Superior temporal gyrus (tissue), 1 donor: ENCODE results near the gene LMAN1L.

Source experiments
- DNase-seq: peaks from one replicate; pipeline ENCODE4 v3.0.0-alpha.2; 2016; ENCODE audit errors: extremely low spot score

LMAN1L gene

DNA sequence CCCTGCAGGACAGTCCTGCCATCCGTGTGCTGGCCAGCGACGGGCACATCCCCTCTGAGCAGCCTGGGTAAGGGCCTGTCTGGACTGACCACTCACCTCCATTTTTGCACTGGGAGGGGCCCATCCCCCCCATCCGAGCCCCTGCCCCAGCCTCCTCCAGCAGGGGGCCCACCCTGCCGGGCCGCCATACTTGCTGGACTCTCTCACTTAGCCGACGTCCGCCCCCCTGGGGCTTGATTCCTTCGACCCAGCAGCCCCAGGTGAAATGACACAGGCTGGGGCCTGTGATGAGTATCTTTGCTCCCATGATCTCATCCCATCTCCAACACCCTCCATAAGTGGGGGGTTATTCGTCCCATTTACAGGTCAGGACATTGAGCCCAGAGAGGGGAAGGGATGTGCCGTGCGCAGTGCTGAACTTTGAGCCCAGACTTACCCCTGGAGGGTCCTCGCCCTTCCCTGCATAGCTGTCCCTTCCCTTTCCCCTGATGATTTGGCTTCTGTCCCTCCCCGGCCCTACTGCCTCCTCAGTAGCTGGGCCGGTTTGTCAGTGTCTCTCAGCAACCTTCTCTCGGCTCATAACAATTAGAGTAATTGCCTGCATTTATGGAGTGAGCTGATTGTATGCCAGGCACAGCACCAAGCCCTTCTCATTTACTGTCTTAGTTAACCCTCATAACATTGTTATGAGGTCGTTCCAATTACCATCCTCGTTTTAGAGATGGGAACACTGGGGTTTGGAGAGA, 4.2 kb downstream of the LMAN1L start:
- DNase-seq, result no peak

DNA sequence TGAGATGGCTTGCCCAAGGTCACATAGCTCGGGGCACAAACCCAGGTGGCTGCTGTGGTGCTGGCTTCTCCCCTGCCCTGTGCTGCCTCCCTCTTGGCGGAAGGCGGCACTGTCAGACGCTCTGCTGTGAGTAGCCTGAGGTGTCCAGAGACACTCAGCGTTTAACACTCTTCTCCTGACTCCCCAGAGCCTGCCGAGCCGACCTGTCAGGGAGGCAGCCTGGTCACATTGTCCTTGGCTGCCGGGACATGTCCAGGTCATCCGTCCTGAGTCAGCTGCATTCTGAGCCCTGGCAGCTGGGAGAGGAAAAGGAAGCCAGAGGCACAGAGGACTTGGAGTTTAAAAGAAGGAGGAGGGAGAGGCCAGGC, 4.7 kb downstream of the LMAN1L start:
- DNase-seq, result no peak

DNA sequence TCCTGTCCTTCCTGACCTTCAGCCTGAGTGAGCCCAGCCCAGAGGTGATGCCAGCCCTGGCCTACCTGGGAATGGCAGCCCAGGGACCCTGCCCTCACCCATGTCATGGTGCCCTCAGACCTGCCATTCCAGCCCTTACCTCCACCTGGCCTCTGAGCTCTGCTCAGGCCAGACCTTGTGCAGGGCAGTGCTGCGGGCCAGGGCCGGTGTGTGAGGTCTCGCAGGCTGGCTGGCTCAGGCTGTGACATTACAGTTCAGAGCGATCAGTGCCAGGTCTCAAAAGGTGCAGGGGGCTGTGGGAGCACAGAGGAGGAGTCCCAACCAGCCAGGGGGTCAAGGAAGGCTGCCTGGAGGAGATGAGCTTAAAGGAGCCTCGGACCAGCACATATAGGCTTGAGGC, 7.4 kb downstream of the LMAN1L start:
- no peak for DNase-seq

DNA sequence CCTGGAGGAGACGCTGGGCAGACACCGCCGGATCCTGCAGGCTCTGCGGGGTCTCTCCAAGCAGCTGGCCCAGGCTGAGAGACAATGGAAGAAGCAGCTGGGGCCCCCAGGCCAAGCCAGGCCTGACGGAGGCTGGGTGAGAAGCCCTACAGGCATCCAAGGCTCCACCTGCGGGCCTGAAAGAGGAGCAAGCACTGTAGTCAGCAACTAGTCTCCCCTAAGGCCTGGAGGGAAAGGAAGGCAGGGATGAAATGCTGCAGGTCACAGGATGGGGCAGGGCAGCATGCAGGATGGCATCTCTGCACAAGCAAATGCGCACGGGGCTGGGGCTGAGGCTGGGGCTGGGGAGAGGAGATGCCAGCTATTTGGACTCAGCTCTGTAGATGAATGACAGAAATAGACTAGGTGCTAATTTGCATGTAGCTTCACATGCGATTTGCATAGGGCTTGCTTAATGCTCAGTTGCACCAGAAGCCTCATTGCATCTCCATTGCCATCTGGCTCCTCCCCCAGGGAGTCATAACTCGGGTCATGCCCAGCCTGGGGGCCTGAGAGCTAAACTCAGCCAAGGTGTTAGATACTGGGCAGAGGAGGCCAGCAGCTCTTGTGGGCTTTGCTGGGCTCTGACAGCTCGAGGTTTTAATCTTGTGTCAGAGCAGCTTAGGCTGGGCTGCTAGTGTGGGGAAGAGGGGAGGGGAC, 8.6 kb downstream of the LMAN1L start:
- DNase-seq, result no peak

DNA sequence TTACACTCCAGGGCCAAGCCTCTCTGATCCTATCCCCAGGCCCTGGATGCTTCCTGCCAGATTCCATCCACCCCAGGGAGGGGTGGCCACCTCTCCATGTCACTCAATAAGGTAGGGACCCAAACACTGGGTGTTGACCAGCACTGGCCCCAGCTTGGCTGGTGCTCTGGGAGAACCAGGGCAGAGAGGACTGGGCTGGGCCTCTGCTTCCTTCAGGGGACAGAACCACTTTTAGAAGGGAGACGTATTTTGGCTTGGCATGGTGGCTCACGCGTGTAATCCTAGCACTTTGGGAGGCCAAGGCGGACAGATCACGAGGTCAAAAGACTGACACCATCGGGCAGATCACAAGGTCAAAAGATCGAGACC, 9.1 kb downstream of the LMAN1L start:
- DNase-seq, result no peak

DNA sequence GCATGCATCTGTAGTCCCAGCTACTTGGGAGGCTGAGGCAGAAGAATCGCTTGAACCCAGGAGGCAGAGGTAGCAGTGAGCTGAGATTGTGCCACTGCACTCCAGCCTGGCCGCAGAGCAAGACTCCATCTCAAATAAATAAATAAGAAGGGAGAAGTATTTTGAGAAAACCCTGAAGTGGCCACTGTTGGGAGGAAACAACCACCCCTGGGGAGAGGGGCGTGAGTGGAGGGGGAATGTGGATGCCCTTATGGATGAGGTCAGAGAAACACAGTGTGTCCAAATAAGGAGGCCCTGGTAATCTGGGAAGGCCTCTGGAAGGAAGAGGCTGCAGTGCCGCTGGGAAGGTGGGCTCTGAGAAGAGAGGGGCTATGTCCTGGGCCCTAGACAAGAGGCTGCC, 9.6 kb downstream of the LMAN1L start:
- DNase-seq, result no peak

DNA sequence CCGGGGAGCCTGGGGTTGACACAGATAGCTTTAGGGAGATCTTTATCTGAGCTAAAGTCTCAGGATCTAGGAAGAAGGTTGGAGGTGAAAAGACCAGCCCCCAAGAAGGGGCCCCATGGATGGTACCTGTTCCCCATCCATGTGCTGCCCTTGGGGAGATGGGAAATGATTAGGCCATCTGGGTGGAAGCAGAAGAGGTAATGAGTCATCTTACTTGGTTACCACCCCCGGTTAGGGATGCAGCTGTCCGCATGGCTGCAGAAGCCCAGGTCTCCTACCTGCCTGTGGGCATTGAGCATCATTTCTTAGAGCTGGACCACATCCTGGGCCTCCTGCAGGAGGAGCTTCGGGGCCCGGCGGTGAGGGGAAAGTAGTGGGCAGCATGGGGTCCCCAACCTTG, 10.7 kb downstream of the LMAN1L start:
- no peak for DNase-seq

DNA sequence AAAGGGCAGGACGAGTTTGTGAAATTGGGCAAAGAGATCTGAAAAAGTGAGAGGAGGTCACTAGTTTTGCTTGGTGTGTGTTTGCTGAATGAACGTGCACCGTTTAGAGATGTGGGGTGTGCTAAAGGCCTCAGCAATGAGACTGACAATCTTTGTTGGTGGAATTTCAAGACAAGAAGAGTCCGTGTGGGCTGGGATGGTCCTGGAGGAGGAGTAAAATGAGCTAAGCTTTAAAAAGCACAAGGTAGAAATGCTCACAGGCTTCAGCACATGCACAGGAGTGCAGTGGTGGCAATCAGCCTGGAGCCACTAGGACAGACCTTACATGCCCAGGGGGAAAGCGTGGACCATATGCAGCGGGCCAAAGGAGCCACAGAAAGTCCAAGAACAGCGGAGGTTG, 12.3 kb downstream of the LMAN1L start:
- DNase-seq, result no peak

DNA sequence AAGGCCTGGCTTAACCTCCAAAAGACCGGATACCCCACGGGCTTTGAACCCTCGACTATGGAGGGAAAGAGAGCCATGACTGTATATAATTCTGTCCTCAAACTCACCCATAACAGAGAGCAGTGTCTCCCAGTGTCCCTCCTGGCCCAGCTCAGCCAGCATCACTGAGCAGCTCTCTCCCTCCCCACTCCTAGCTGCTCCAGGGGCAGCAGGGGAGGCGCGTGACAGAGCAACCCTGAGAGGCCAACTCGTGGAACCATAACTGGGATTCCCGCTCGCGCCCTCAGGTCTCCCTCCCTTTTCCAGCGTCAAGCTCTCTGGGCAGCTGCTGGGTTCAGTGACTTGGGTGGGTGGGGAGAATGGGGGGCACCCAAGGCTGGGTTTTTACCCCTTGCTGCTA, 13.2 kb downstream of the LMAN1L start:
- no peak for DNase-seq

DNA sequence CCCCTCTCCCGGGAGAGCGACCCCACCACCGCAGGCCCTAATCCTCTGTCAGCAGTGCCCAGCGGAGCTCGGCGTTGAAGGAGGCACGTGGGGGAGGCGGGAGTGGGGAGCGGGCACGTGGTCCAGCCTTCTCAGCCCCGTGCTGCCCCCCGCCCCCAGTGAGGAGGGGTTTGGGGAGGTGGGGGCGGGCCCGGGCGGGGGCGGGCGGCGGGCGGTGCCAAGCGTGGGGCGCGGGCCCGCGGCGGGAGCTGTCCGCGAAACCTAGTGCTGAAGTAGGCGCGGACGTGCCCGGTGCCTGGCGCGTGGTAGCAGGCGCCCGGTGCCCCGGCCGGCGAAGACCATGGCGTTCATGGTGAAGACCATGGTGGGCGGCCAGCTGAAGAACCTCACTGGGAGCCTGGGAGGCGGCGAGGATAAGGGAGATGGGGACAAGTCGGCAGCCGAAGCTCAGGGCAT, 13.8 kb downstream of the LMAN1L start, which contains the start of gene CPLX3:
Gene CPLX3, plus strand, starts transcription at position 264 of the 456 bp plus-strand sequence. Its CDS starts 77 bp downstream, at position 341.
- no peak for DNase-seq

DNA sequence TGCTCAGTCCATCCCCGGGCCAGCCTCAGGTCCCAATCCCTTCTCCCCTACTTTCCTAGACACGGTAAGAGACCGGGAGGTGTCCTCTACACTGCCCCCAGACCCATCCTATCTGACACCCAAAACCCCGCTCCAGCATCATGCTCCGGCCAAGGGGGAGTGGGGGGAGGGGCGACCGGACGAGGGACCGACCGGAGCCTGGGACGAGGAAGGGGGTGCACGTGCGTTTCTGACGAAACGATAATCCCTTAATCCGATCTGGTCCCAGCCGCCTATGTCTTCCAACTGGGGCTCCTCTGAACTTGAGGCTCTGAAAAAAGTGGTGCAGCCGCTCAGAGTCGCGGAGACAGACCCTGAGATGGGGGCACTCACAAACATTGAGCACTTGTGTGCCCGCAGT, 14.3 kb downstream of the LMAN1L start:
- no peak for DNase-seq

DNA sequence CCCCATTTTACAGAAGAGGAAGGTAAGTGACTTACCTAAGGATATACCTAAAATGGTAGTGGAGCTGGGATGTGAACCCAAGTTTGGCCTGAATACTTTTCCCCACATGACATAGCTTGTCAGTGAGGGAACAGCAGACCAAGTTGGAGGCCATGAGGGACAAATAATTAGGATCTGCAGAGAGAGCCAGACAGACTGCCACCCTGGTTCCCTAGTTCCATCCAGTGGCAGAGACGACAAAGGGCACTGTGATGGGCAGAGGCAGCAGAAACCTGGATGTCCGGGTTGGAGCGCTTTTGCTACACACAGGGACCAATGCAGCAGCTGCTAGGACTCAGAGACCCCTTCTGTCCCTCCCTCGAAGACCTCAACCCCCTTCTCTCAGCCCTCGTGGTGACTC, 15.0 kb downstream of the LMAN1L start:
- DNase-seq, result no peak

DNA sequence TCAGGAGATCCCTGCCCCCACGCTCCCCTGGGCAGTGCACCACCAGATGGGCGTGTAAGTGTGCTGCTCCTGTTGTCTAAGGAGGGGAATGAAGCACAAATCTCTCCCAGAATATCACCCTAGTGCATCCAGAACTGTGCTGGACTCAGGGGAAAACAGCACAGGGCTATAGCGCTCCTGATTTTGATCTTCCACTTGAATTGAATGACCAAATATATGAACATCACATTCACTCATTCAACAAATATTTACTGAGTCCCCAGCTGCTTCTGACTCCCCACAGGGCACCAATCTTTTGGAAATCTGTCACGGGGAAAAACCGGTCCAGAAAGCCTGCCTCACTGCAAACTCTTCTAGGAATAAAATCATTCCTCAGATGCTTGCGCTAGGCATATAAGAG, 16.2 kb downstream of the LMAN1L start:
- DNase-seq, result no peak

DNA sequence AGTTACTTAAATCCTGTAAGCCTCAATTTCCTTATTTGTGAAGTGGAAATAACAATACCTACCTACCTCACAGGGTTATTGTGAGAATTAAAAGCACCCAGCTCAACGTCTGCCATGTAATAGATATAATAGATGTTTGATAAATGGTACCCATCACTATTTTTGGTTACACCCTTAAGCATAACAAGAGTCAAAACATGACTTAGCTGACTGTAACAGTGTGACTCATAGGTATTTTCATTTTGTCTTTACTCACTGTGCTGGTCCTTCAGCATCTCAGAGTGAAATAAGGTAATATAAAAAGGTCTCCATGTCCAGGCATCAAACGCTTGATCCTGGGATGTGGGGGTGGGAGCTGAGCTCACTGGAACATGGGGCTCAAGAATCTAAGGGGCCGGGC, 16.9 kb downstream of the LMAN1L start:
- DNase-seq, result no peak

DNA sequence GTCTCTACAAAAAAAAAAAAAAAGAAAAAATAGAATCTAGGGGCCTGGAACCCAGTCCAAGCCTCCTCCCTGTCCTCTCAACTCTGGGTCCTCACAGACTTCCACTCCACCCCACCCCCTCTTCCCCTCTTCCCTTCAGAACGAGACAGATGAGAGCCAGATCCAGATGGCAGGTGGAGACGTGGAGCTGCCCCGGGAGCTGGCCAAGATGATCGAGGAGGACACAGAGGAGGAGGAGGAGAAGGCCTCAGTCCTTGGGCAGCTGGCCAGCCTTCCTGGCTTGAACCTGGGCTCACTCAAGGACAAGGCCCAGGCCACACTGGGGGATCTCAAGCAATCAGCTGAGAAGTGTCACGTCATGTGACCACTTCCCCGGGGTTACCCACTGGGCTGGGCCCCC, 17.4 kb downstream of the LMAN1L start:
- DNase-seq, result no peak

DNA sequence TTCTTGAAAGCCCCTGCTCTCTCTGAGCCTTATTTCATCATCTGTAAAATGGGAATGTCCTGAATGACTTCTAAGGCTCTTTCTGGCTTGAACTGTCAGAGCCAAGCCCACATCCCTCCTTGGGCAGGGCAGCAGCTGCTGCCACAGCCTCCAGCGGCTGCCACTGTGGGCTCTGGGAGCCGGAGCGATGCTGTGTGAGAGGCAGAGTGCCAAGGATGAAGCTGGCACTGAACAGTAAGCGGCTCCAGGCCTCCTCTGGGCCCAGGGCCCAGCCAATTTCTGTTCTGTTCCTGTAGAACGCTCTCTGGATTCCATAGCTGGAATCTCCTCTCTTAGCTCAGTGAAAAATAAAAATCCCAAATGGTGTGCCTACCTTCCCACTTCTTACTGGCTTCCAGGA, 18.2 kb downstream of the LMAN1L start:
- peak; percentile 84 for DNase-seq

DNA sequence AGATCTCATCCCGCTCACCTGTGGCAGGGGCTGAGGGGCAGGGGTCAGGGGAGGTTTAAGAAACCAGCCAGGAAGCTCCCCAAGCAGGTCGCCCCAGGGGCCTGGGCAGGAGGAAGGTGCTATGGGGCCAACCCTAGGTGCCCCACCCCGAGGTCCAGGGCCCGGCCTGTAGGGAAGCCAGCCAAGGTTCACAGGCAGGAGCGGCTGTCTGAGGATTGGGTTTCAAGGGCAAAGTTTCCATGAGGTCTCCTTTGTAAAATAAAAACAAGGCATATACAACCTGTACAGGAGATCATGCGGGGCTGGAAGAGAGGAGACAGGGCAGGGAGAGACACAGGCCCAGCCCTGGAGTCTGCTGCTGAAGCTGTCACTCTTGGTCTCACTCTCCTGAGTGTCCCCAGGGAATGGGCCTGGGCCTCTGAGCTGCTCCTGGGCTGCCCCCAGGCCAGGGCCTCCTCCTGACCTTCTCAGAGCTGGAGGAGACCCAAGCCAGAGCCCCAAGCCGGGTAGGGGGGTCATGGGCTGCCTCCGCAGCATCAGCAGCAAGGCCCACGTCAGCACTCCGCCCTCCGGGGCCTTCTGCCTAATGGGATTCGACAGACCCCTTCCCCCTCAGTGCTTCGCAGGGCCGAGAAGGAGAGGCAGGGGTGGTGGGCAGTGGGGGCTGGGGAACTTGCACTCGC, 19.3 kb downstream of the LMAN1L start:
- no peak for DNase-seq

DNA sequence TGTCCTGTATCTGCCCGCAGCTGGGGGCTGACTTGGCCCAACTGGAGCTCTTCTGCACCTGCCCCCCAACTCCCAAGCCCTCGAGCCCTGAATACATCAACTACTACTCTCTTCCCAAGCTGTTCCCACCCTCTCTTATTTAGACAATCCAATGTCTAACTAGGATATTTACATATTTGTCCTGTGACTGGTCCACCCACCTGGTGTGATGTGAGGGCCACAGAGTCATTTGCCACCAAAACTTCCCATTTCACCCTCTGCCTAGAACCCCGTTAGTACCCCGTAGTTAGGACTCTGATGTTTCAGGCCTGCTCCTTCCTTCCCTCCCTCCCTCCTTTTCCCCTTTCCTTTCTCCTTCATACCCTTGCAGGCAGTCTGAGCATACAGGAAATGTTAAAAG, 20.2 kb downstream of the LMAN1L start:
- DNase-seq, result no peak

DNA sequence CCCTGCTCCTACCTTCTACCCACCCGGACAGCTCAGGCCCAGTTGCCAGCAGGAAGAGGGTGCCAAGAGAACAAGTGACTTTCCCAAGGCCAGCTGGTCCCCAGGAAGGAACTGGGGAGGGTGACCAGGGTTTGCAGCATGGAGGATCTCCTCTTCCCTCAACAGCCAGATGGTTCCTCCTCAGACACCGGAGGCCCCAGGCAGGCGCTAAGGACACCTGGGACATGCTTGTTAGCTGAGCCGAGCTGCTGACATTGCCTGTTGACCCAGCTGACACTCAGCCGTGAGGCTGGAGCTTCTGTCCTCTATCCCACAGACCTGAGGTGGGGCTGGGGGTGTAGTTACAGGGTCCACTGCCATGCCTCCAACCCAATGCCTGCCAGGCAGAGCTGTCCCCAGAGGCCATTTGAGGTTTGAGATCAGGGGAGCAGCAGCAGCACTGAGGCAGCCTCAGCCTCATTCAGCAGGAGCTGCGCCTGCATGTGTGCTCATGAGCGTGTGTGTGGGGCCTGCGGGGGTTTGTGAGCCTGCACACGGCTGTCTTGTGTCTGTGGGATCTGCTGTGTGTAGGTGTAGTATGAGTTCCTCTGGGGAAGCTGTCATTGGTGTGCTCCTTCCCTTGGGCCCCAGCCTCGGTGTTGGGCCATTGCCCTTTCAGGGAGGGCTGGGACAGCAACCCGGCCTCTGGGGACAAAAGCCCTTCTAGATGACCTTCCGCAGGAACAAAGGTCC, 20.9 kb downstream of the LMAN1L start:
- no peak for DNase-seq

DNA sequence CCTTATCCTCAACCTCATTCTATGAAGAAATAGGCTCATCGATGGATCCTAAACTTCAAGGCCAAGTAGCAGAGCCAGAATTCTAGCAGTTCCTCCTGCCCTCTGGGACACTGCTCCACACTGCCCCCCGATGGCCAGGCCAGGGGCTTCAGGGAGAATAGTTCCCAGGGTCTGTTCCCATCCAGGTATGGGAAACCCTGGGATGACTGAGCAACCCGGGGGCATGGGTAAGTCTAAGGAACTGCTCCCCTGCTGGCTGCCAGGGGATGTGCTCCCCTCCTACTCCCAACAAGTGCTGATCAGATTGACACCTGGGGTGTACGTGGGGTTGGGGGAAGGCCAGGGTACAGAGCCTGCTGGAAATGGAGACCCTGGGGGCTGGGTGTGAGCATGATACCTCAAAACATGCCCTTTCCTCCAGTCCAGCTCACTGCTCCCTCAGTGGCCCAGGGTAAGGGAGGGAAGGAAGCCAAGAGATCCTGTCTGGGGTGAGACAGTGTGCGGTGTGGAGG, 22.7 kb downstream of the LMAN1L start:
- peak; percentile 51 for DNase-seq

DNA sequence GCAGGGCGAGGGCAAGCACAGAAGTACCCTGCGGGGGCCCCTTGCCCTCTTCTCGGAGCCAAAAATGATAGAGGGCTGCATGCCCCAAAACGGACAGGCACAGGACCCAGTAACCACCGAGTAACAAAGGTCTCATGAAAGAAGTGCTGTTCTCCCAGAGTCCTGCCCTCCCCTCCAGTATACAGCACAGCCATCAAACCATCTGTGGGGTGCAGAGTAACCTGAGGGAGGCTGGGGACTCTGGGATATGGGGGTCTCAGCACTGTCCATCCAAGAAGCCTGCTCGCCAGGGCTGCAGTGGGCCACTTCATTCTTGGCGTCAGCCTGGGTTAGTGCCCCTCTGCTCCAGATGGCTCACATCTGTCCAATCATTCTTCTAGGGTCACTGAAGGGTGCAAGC, 24.2 kb downstream of the LMAN1L start:
- no peak for DNase-seq
